GM12875 (cell line): ENCODE data around the gene RAD18.

Experiments
- H3K4me3 ChIP-seq: one replicate; pipeline ENCODE4 v1.5.1; 2011; ENCODE audit warnings: low read depth, low read length, control low read depth
- CTCF ChIP-seq: IDR thresholded peaks from 2 replicates; pipeline ENCODE4 v1.5.1; 2011; ENCODE audit warnings: low read depth, mild to moderate bottlenecking, control low read depth, inconsistent platforms, low read length, moderate library complexity, borderline replicate concordance; ENCODE audit not compliant: insufficient read depth

Gene RAD18

GRCh38 chr3:8974458-8974857 is 11.2 kb upstream of the RAD18 start:
- no peak overlapping the region for H3K4me3 ChIP-seq
- TF ChIP-seq CTCF = no peak

GRCh38 chr3:8972639-8973038 is 9.4 kb upstream of the RAD18 start:
- TF ChIP-seq CTCF = no peak
- no peak overlapping the region for H3K4me3 ChIP-seq

GRCh38 chr3:8970971-8971589 is 7.8 kb upstream of the RAD18 start:
- no peak overlapping the region for H3K4me3 ChIP-seq
- TF ChIP-seq CTCF = peak; percentile 82

GRCh38 chr3:8969241-8969640 is 6.0 kb upstream of the RAD18 start:
- H3K4me3 ChIP-seq = no peak overlapping the region
- no peak for TF ChIP-seq CTCF

- H3K4me3 ChIP-seq = no peak overlapping the region
- TF ChIP-seq CTCF = no peak
Measured at GRCh38 chr3:8968375-8968882, 5.2 kb upstream of the RAD18 start.

- no peak overlapping the region for H3K4me3 ChIP-seq
- TF ChIP-seq CTCF = no peak
Measured at GRCh38 chr3:8967553-8967952, 4.3 kb upstream of the RAD18 start.

GRCh38 chr3:8966820-8967348 is 3.6 kb upstream of the RAD18 start:
- no peak overlapping the region for H3K4me3 ChIP-seq
- no peak for TF ChIP-seq CTCF
